SJSA1 (cell line): Measurements from ENCODE around the gene RBM24. TPM values are rescaled to one million over a fixed set of nuclear protein-coding genes. Genes with fewer than 3 reads are reported as not detected.
"Not testable (repeated sequence)": the region's sequence is repeated elsewhere in the genome, so short reads cannot be mapped to it uniquely, and the experiment has no call there.

Source experiments
- DNase-seq, 2 experiments: peaks; one replicate each; pipeline ENCODE4 v3.0.0-alpha.2; 2015 to 2020; ENCODE audit warnings: low spot score in 2 of 2, low read depth in 1 of 2
- H3K27ac ChIP-seq: fragments of 250-450 bp; sonication (Bioruptor Pico); 2 replicates; pipeline ENCODE4 v1.5.1; 2020; ENCODE audit warnings: mild to moderate bottlenecking, moderate library complexity
- H3K27me3 ChIP-seq: fragments of 250-450 bp; sonication (Bioruptor Pico); replicated peaks from 2 replicates; pipeline ENCODE4 v1.5.1; 2020; ENCODE audit warnings: mild to moderate bottlenecking, moderate library complexity
- H3K36me3 ChIP-seq: fragments of 250-450 bp; sonication (Bioruptor Pico); 2 replicates; pipeline ENCODE4 v1.5.1; 2020; ENCODE audit warnings: mild to moderate bottlenecking
- H3K4me1 ChIP-seq: fragments of 250-450 bp; sonication (Bioruptor Pico); replicated peaks from 2 replicates; pipeline ENCODE4 v1.6.1; 2021; ENCODE audit warnings: mild to moderate bottlenecking
- H3K4me3 ChIP-seq: fragments of 250-450 bp; sonication (Bioruptor Pico); 2 replicates; pipeline ENCODE4 v1.5.1; 2020; ENCODE audit warnings: mild to moderate bottlenecking
- H3K9me3 ChIP-seq: fragments of 250-450 bp; sonication (Bioruptor Pico); replicated peaks from 2 replicates; pipeline ENCODE4 v1.5.1; 2020; ENCODE audit warnings: mild to moderate bottlenecking
- total RNA-seq: library from RNA; depleted of rRNA; stranded (reverse); fragments of >200 nt; shearing (Covaris generic); gene quantifications from 2 replicates; pipeline ENCODE4 v1.2.3, GENCODE V29; 2014

The RBM24 gene
- total RNA-seq, 1 experiment from 2014 or later, result 43.7 TPM

DNA sequence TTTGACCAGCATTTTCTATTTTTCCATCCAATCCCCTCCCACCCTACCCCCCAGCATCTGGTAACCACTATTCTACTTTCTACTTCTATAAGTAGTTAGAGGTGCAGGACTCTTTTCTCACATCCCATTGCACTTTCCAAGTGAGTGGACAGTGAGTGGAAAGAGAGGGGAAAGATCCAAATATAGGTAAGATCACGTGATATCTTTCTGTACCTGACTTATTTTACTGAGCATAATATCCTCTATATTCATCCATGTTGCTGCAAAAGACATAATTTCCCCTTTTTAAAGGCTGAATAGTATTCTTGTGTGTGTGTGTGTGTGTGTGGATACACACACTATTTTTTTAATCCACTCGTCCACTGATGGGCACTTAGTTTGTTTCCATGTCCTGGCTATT, 18.1 kb downstream of the RBM24 start:
- no peaks in the 10 kb centered on the region for H3K36me3 ChIP-seq
- H3K9me3 ChIP-seq, result no peaks in the 10 kb centered on the region
- H3K27ac ChIP-seq, result no peak overlapping the region
- H3K4me1 ChIP-seq, result no peaks in the 10 kb centered on the region
- H3K4me3 ChIP-seq, result no peak overlapping the region
- no peaks in the 10 kb centered on the region for H3K27me3 ChIP-seq
- no peak for DNase-seq

DNA sequence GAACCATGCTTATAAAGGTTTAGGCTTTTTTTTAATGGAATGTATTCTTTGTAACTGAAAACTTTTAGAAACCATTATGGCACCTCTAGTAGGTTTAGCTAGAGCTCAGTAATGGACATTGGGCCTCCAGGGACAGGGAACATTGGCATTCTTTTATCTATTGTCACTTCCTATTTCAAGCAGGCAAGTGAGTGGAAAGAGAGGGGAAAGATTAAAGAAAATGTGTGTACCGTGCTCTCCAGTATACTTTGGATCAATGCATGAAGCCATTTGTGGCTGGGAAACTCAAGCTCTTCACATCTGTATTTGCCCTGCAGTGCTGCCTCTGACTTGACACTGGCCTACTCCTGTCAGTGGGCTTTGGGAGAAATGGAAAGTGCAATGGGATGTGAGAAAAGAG, 18.6 kb downstream of the RBM24 start:
- H3K4me3 ChIP-seq, result no peak overlapping the region
- no peaks in the 10 kb centered on the region for H3K4me1 ChIP-seq
- no peaks in the 10 kb centered on the region for H3K9me3 ChIP-seq
- no peaks in the 10 kb centered on the region for H3K27me3 ChIP-seq
- no peak for DNase-seq
- H3K36me3 ChIP-seq, result no peaks in the 10 kb centered on the region
- H3K27ac ChIP-seq, result no peak overlapping the region

DNA sequence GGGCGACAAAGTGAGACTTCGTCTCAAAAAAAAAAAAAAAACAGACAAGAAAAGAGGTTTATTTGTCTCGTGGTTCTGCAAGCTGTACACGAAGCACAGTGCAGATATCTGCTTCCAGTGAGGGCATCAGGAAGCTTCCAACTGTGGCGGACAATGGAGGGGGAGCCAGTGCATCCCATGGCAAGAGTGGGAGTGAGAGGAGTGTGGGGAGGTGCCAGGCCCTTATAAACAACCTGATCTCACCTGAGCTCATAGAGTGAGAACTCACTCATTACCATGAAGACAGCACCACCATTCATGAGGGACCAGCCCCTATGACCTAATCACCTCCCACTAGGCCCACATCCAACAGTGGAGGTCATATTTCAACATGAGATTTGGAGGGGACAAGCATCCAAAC, 19.5 kb downstream of the RBM24 start:
- no peak overlapping the region for H3K27ac ChIP-seq
- DNase-seq, result no peak
- H3K36me3 ChIP-seq, result no peaks in the 10 kb centered on the region
- no peaks in the 10 kb centered on the region for H3K9me3 ChIP-seq
- H3K27me3 ChIP-seq, result no peaks in the 10 kb centered on the region
- no peak overlapping the region for H3K4me3 ChIP-seq
- no peaks in the 10 kb centered on the region for H3K4me1 ChIP-seq

- Histone ChIP-seq H3K27me3 (no peaks in the 10 kb centered on the region), H3K27ac (no peak overlapping the region)
- DNase-seq, result no peak
Observed at GRCh38 chr6:17303444-17303843, 22.3 kb downstream of the RBM24 start.

DNA sequence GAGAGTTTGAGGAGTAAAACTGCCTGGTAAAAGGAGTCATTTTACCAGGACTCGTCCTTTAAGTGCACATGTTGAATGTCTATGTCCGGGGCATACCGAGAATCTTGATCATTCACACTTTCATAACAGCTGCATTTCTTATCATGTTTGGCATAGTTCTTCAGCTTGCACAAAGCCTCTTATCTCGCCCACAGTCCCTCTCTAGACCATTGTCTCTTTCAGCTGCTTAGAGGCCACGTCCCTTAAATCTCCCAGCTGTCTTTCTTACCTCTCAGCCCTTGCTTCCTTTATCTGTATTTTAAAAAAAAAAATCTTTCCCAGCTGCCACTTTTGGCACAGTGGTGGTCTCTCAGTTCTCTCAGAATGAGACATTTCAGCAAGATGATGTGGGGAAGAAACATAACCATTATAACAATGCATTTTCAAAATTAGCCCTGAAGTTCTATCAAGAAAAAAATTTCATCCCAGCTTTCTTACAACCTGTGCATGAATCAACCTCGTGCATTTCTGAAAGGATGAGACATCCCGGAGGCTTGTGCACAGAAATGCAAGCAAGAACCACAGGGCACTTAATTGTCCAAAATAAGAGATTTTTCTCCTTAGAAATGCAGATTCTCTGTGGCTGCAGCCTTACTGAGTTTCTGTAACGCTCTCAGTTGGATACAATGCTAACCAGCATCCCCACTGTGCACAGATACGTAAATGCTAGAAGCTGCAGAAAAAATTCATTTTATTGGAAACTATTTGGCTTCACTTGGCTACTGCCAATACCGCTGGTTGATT, 24.2 kb downstream of the RBM24 start:
- Histone ChIP-seq H3K4me3 (no peak overlapping the region), H3K27me3 (no peaks in the 10 kb centered on the region), H3K36me3 (no peaks in the 10 kb centered on the region), H3K4me1 (no peaks in the 10 kb centered on the region), H3K27ac (no peak overlapping the region), H3K9me3 (no peaks in the 10 kb centered on the region)
- no peak for DNase-seq

More at GRCh38 chr6:17303444-17303843, 22.3 kb downstream of the RBM24 start:
- Histone ChIP-seq H3K4me3 (no peak overlapping the region), H3K9me3 (no peaks in the 10 kb centered on the region), H3K36me3 (no peaks in the 10 kb centered on the region), H3K4me1 (no peaks in the 10 kb centered on the region)

GRCh38 chr6:17311595-17312311, 30.6 kb downstream of the RBM24 start:
- no peaks in the 10 kb centered on the region for H3K27me3 ChIP-seq
- no peak overlapping the region for H3K27ac ChIP-seq
- no peaks in the 10 kb centered on the region for H3K36me3 ChIP-seq
- H3K4me1 ChIP-seq, result no peaks in the 10 kb centered on the region
- DNase-seq, result no peak
- no peaks in the 10 kb centered on the region for H3K9me3 ChIP-seq
- H3K4me3 ChIP-seq, result no peak overlapping the region

DNA sequence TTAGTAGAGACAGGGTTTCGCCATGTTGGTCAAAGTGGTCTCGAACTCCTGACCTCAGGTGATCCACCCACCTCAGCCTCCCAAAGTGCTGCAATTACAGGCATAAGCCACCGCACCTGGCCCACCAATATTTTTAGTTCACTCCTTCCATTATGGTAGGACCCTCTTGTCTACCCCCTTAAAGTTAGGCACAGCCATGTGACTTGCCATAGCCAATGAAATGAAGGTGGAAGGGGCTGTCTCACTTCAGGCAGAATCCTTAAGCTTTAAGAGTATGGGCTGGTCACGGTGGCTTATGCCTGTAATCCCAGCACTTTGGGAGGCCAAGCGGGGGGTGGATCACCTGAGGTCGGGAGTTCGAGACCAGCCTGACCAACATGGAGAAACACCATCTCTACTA, 32.1 kb downstream of the RBM24 start:
- not testable (repeated sequence) for H3K9me3 ChIP-seq, H3K27me3 ChIP-seq, H3K36me3 ChIP-seq, DNase-seq, H3K4me1 ChIP-seq, H3K4me3 ChIP-seq, H3K27ac ChIP-seq

- Histone ChIP-seq H3K4me1 (no peaks in the 10 kb centered on the region), H3K27me3 (no peaks in the 10 kb centered on the region)
Observed at GRCh38 chr6:17313971-17314370, 32.8 kb downstream of the RBM24 start.

GRCh38 chr6:17315262-17315661, 34.1 kb downstream of the RBM24 start:
- Histone ChIP-seq H3K9me3 (no peaks in the 10 kb centered on the region), H3K4me3 (no peak overlapping the region), H3K27ac (no peak overlapping the region), H3K36me3 (no peaks in the 10 kb centered on the region), H3K27me3 (no peaks in the 10 kb centered on the region), H3K4me1 (no peaks in the 10 kb centered on the region)
- no peak for DNase-seq

More at GRCh38 chr6:17313971-17314370, 32.8 kb downstream of the RBM24 start:
- Histone ChIP-seq H3K27ac (no peak overlapping the region), H3K36me3 (no peaks in the 10 kb centered on the region), H3K4me3 (no peak overlapping the region), H3K9me3 (no peaks in the 10 kb centered on the region)
- DNase-seq, result no peak

DNA sequence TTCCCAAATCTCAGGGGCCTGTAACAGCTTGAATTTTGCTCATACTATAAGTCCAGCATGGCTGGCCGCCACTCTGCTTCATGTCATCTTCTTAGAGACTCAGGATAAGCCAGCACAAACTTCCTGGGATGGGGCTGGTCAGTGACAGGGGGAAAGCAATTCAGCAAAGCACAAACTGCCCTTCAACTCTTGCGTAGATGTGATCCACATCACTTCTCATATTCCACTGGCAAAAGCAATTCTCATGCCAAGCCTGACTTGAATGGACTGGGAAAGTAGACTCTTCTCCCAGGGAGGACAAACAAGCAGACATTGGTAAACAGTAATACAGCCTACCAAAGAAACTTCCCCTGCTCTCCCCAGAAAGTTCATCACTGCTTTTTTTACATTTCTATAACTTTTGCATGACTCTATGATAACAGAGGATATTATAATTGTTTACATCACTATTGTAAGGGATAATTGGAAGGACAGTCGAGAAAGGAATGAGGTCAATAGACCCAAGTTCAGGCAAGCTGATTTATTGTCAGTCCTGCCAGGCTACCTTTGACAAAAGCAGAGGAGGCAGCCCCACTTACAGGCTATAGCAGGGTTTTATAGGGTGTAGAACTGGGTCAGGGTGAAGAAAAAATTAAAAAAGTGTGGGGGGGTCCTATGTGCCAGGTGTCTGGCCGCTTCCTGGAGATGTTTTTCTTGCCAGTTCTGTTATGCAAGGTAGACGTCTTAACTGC, 37.4 kb downstream of the RBM24 start:
- Histone ChIP-seq H3K4me1 (no peaks in the 10 kb centered on the region), H3K4me3 (no peak overlapping the region), H3K36me3 (no peaks in the 10 kb centered on the region), H3K27ac (no peak overlapping the region), H3K27me3 (no peaks in the 10 kb centered on the region), H3K9me3 (no peaks in the 10 kb centered on the region)
- DNase-seq, result no peak

GRCh38 chr6:17320266-17320665, 39.1 kb downstream of the RBM24 start:
- H3K27me3 ChIP-seq, H3K27ac ChIP-seq, H3K36me3 ChIP-seq, H3K4me1 ChIP-seq, DNase-seq, H3K4me3 ChIP-seq, H3K9me3 ChIP-seq: not testable (repeated sequence)

GRCh38 chr6:17331238-17331637, 50.1 kb downstream of the RBM24 start:
- Histone ChIP-seq H3K27ac (no peak overlapping the region), H3K27me3 (no peaks in the 10 kb centered on the region), H3K4me3 (no peak overlapping the region), H3K4me1 (peaks cover 13% of the 10 kb centered on the region), H3K36me3 (no peaks in the 10 kb centered on the region), H3K9me3 (no peaks in the 10 kb centered on the region)
- no peak for DNase-seq

DNA sequence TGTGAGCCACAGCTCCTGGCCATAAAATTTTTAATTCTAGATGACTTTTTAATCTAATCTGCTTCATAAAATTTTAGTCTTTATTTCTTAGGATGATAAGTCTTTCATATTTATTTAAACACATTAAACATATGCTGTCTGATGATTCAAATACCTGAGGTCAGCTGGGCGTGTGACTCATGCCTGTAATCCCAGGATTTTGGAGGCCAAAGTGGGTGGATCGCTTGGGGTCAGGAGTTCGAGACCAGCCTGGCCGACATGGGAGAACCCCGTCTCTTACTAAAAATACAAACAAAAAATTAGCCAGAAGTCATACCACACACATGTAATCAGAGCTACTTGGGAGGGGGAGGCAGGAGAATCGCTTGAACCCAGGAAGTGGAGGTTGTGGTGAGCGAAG, 53.1 kb downstream of the RBM24 start:
- Histone ChIP-seq H3K4me1 (peaks cover 22% of the 10 kb centered on the region), H3K9me3 (no peaks in the 10 kb centered on the region), H3K27me3 (no peaks in the 10 kb centered on the region), H3K27ac (no peak overlapping the region), H3K4me3 (no peak overlapping the region), H3K36me3 (no peaks in the 10 kb centered on the region)
- peak; percentile 53 to 67 for DNase-seq

DNA sequence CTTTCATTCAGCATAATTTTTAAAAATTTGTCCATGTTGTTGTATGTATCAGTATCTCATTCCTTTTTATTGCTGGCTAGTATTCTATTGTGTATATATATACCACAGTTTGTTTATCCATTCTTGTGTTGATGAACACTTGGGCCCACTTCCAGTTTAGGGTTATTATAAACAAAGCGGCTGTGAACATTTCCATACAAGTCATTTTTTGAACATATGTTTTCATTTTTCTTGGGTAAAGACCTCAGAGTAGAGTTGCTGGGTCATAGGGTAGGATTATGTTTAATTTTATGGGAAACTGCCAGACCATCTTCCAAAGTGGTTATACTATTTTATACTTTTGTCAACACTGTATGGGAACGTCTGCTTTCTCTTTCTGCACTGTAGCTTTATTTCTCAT, 55.3 kb downstream of the RBM24 start:
- Histone ChIP-seq H3K9me3 (no peaks in the 10 kb centered on the region), H3K27me3 (no peaks in the 10 kb centered on the region), H3K36me3 (no peaks in the 10 kb centered on the region), H3K4me3 (no peak overlapping the region), H3K4me1 (peaks cover 22% of the 10 kb centered on the region), H3K27ac (no peak overlapping the region)
- DNase-seq, result peak in 1 of 2 experiments; percentile 62
